GM12878 (cell line): ENCODE measurements around the gene ZNF428. TPM values are rescaled to one million over a fixed set of nuclear protein-coding genes. Genes with fewer than 3 reads are reported as not detected.

ENCODE experiments used
- ATAC-seq: fragments of 200-7000 bp; cut with Tn5 transposase; 3 replicates; pipeline ENCODE4 v1.9.1; 2020; ENCODE audit warnings: mild to moderate bottlenecking, moderate library complexity
- BruUV-seq: library from RNA; stranded (reverse); fragments of 400-500 nt; replicated peaks from 2 replicates; lab custom pipeline; 2021; lab: Mats Ljungman, UMichigan
- CTCF ChIA-PET: fragments of 300-600 bp; sonication (Branson Sonifier 250); formaldehyde crosslinking; extraction: SDS; loops from one replicate; lab custom pipeline; 2021; ENCODE audit warnings: inconsistent platforms; lab: Yijun Ruan, JAX
- POLR2A ChIA-PET: fragments of 350-600 bp; formaldehyde crosslinking; extraction: SDS; loops from one replicate; lab custom pipeline; 2021; ENCODE audit warnings: inconsistent platforms; lab: Charles Lee
- RAD21 ChIA-PET: fragments of 300-600 bp; sonication (Branson Sonifier 250); formaldehyde crosslinking; loops from one replicate; lab custom pipeline; 2023; ENCODE audit warnings: antibody characterized with exemption; ENCODE audit not compliant: unreplicated experiment; lab: Charles Lee
- SMC1A ChIA-PET: fragments of 300-600 bp; sonication (Branson Sonifier 250); formaldehyde crosslinking; loops from one replicate; lab custom pipeline; 2023; ENCODE audit not compliant: unreplicated experiment, uncharacterized antibody; lab: Charles Lee
- DNase-seq: peaks from one replicate; pipeline ENCODE4 v3.0.0-alpha.2; 2011; ENCODE audit warnings: low read depth, low spot score
- FAIRE-seq: peaks from 3 replicates; lab custom pipeline; 2011; peaks lifted over from hg19 to GRCh38; lab: Jason Lieb, UNC
- H2AFZ ChIP-seq: 2 replicates; pipeline ENCODE4 v1.6.0; 2011; ENCODE audit warnings: low read depth, low read length, control low read depth; ENCODE audit not compliant: control insufficient read depth
- H3K27ac ChIP-seq: 2 replicates; pipeline ENCODE4 v1.5.1; 2011; ENCODE audit warnings: control low read depth; ENCODE audit not compliant: control insufficient read depth, insufficient read depth
- H3K27me3 ChIP-seq, 2 experiments: replicated peaks in 1 of 2; 2 replicates each; pipeline versions ENCODE4 v1.6.0 to v1.6.1; 2011; ENCODE audit warnings: low read length in 1 of 2; ENCODE audit not compliant: control insufficient read depth in 2 of 2, insufficient read depth in 2 of 2
- H3K36me3 ChIP-seq, 2 experiments: 2 replicates each; pipeline ENCODE4 v1.5.1; 2011; ENCODE audit warnings: low read length in 1 of 2; ENCODE audit not compliant: control insufficient read depth in 2 of 2, insufficient read depth in 2 of 2
- H3K4me1 ChIP-seq: 2 replicates; pipeline ENCODE4 v1.6.1; 2011; ENCODE audit warnings: mild to moderate bottlenecking, low read length, moderate library complexity, mixed read lengths; ENCODE audit not compliant: control insufficient read depth, insufficient read depth
- H3K4me2 ChIP-seq: 2 replicates; pipeline ENCODE4 v1.6.0; 2011; ENCODE audit warnings: control low read depth; ENCODE audit not compliant: control insufficient read depth, insufficient read depth
- H3K4me3 ChIP-seq: fragments of 200-600 bp; sonication (generic); 2 replicates; pipeline ENCODE4 v1.5.1; 2016
- H3K79me2 ChIP-seq: 2 replicates; pipeline ENCODE4 v1.6.0; 2011; ENCODE audit warnings: low read length; ENCODE audit not compliant: control insufficient read depth, insufficient read depth
- H3K9ac ChIP-seq: 2 replicates; pipeline ENCODE4 v1.8.0; 2011; ENCODE audit warnings: low read length, control low read depth, mixed read lengths; ENCODE audit not compliant: control insufficient read depth, insufficient read depth
- H3K9me3 ChIP-seq: replicated peaks from 3 replicates; pipeline ENCODE4 v1.5.1; 2011; ENCODE audit warnings: mild to moderate bottlenecking, low read length; ENCODE audit not compliant: control insufficient read depth, insufficient read depth
- H4K20me1 ChIP-seq: 2 replicates; pipeline ENCODE4 v1.6.0; 2011; ENCODE audit not compliant: control insufficient read depth, insufficient read depth
- ATF3 ChIP-seq: IDR thresholded peaks from 2 replicates; pipeline ENCODE4 v1.6.1; 2011; ENCODE audit warnings: low read depth, mild to moderate bottlenecking, low read length, moderate library complexity, borderline replicate concordance; ENCODE audit errors: extremely low read depth
- BRCA1 ChIP-seq: IDR thresholded peaks from 2 replicates; pipeline ENCODE4 v1.6.1; 2011; ENCODE audit warnings: low read depth, low read length, improper control_type of control experiment
- CREB1 ChIP-seq: IDR thresholded peaks from 2 replicates; pipeline ENCODE4 v1.6.1; 2012; ENCODE audit warnings: low read depth, mild to moderate bottlenecking, inconsistent platforms
- EGR1 ChIP-seq, 2 experiments: IDR thresholded peaks; 1 replicate in 1 of 2; 2 replicates in 1 of 2; pipeline ENCODE4 v1.6.1; 2011 to 2012; ENCODE audit warnings: low read depth in 2 of 2, low read length in 2 of 2, borderline replicate concordance in 1 of 2, mild to moderate bottlenecking in 1 of 2, moderate library complexity in 1 of 2
- IRF5 ChIP-seq: fragments of 450-650 bp; IDR thresholded peaks from 2 replicates; pipeline ENCODE4 v1.6.1; 2017; ENCODE audit warnings: borderline replicate concordance
- JUNB ChIP-seq: IDR thresholded peaks from 2 replicates; pipeline ENCODE4 v1.6.1; 2016; ENCODE audit warnings: antibody characterized with exemption, mild to moderate bottlenecking
- LARP7 ChIP-seq: fragments of 450-650 bp; IDR thresholded peaks from 2 replicates; pipeline ENCODE4 v1.6.1; 2017; ENCODE audit warnings: mild to moderate bottlenecking
- MYC ChIP-seq: IDR thresholded peaks from 2 replicates; pipeline ENCODE4 v1.6.1; 2011; ENCODE audit warnings: mild to moderate bottlenecking, low read length, moderate library complexity, inconsistent platforms; ENCODE audit not compliant: insufficient read depth, insufficient replicate concordance, insufficient read length, severe bottlenecking
- NFIC ChIP-seq: IDR thresholded peaks from 2 replicates; pipeline ENCODE4 v1.6.1; 2012; ENCODE audit warnings: low read depth, mild to moderate bottlenecking, inconsistent platforms, low read length, moderate library complexity
- PRDM15 ChIP-seq: fragments of 450-650 bp; formaldehyde crosslinking; IDR thresholded peaks from 2 replicates; pipeline ENCODE4 v1.4.0; 2020; ENCODE audit warnings: mild to moderate bottlenecking, moderate library complexity
- RCOR1 ChIP-seq: conservative IDR thresholded peaks from 2 replicates; pipeline ENCODE4 v1.6.1; 2012; ENCODE audit warnings: low read depth, low read length, improper control_type of control experiment
- SPI1 ChIP-seq: IDR thresholded peaks from 2 replicates; pipeline ENCODE4 v1.6.1; 2011; ENCODE audit warnings: low read depth, mild to moderate bottlenecking, low read length, moderate library complexity, borderline replicate concordance; ENCODE audit not compliant: insufficient read depth
- SREBF2 ChIP-seq: IDR thresholded peaks from 2 replicates; pipeline ENCODE4 v1.6.1; 2012; ENCODE audit warnings: mild to moderate bottlenecking, low read length
- TARDBP ChIP-seq: IDR thresholded peaks from 2 replicates; pipeline ENCODE4 v1.6.1; 2016; ENCODE audit warnings: borderline replicate concordance
- WGBS: methylation state at CpG from one replicate; pipeline ENCODE4 v1.1.6; 2016; ENCODE audit warnings: low lambda C conversion rate; ENCODE audit not compliant: insufficient replicate concordance, insufficient coverage; ENCODE audit errors: missing lambda C conversion rate; 5-methylcytosine and 5-hydroxymethylcytosine counted together
- in situ Hi-C: fragments of 300-500 bp; cut with MboI; formaldehyde crosslinking; loops from 9 replicates; pipeline ENCODE4 v1.14.3; 2018; ENCODE audit warnings: mixed read lengths
- intact Hi-C: fragments of 100-400 bp; cut with micrococcal nuclease; formaldehyde crosslinking; loops from one replicate; pipeline ENCODE4 v1.14.2; 2022; ENCODE audit not compliant: unreplicated experiment
- polyA plus RNA-seq, 11 experiments: library from polyadenylated mRNA; depleted of rRNA in 4 of 11; unstranded in 6 of 11; stranded (reverse) in 5 of 11; fragments of >200 nt; fragmentation: Nextera tagmentation in 4 of 11; fragmentation: Illumina TruSeq in 1 of 11; extraction: Ambion mirVana in 4 of 11; extraction: Trizol in 1 of 11; gene quantifications; 1 replicate in 1 of 11; 2 replicates in 10 of 11; pipeline versions ENCODE4 v1.2.1 to v1.2.3, GENCODE V29; 2011 to 2016; ENCODE audit warnings: inconsistent platforms in 2 of 11, missing spikeins in 2 of 11, low read depth in 1 of 11
- total RNA-seq, 4 experiments: library from RNA; depleted of rRNA in 3 of 4; stranded (reverse); fragments of >200 nt in 3 of 4; fragmentation: Illumina TruSeq in 1 of 4; extraction: Trizol in 1 of 4; gene quantifications; 2 replicates each; pipeline versions ENCODE4 v1.2.1 to v1.2.3, GENCODE V29; 2013 to 2021
- TF ChIP-seq, protein P1 (sequence below): IDR thresholded peaks from 2 replicates; pipeline ENCODE4 v1.6.1; 2012; ENCODE audit warnings: low read depth, low read length, improper control_type of control experiment
- TF ChIP-seq, protein P2 (sequence below): IDR thresholded peaks from 2 replicates; pipeline ENCODE4 v1.6.1; 2012; ENCODE audit warnings: low read length, inconsistent platforms

The ZNF428 gene
- total and polyA plus RNA-seq, 10 of the 15 experiments (the other 5 are each of a cell fraction or from before 2014, with no cell fraction given), result 0.27 to 57.8 (median 20.4) TPM

DNA sequence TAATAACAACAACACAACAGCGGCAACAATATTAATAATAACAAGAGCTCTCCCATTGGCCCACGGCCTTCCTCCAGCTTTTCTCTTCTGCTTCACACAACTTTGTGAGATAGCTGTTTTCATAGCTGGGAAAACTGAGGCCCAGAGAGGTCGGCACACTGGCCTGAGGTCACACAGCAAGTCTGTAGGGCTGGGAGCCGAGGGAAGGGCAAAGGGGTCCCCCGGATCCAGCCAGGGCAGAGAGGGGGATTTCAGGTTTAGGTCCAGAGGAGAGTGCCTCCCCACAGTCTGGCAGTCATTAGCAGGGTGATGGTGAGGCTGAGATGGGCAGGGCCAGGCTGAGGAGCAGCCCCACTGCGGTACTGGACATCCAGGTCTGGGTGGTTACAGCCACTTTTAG is 29.2 kb upstream of the ZNF428 start (continued):
- TF ChIP-seq ATF3, result no peak
- no peak for TF ChIP-seq TARDBP
- no peak for TF ChIP-seq MYC
- no peak for TF ChIP-seq SPI1

- DNase-seq (no peak), ATAC-seq (no peak), FAIRE-seq (no peak)
- CTCF ChIA-PET, result no interaction called here
- BruUV-seq, result no TSS peak
- H3K4me2 ChIP-seq, result no peak overlapping the region
- H4K20me1 ChIP-seq, result no peaks in the 10 kb centered on the region
- H3K27ac ChIP-seq, result no peak overlapping the region
- intact Hi-C loops, result no loop called here
- H3K4me3 ChIP-seq, result no peak overlapping the region
- H3K27me3 ChIP-seq, result peaks cover 3 to 8% of the 10 kb centered on the region in 2 experiments; a peak in 3 of 4 replicates
- no peaks in the 10 kb centered on the region for H3K4me1 ChIP-seq
- H3K79me2 ChIP-seq, result no peaks in the 10 kb centered on the region
- POLR2A ChIA-PET, result no interaction called here
- 78% methylated on average over 12 of the region's 13 CpGs for WGBS
- no peaks in the 10 kb centered on the region; the same call in 1 of the 3 replicates for H3K9me3 ChIP-seq
- no peak overlapping the region for H2AFZ ChIP-seq
- in situ Hi-C loops, result no loop called here
- SMC1A ChIA-PET, result no interaction called here
- no peak overlapping the region for H3K9ac ChIP-seq
- H3K36me3 ChIP-seq, result no peaks in the 10 kb centered on the region
- RAD21 ChIA-PET, result interaction anchor here (0.6 kb wide), 1 partner anchor 141 kb away, joined by 3 read pairs; no protein-coding TSS in a partner anchor
- no peak for TF ChIP-seq JUNB
- no peak for TF ChIP-seq PRDM15 (CRISPR knock-in tag)
- TF ChIP-seq IRF5, result no peak
- no peak for TF ChIP-seq NFIC
- no peak for TF ChIP-seq SREBF2
- TF ChIP-seq, protein P1, sequence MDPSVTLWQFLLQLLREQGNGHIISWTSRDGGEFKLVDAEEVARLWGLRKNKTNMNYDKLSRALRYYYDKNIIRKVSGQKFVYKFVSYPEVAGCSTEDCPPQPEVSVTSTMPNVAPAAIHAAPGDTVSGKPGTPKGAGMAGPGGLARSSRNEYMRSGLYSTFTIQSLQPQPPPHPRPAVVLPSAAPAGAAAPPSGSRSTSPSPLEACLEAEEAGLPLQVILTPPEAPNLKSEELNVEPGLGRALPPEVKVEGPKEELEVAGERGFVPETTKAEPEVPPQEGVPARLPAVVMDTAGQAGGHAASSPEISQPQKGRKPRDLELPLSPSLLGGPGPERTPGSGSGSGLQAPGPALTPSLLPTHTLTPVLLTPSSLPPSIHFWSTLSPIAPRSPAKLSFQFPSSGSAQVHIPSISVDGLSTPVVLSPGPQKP, result no peak
- no peak for TF ChIP-seq RCOR1
- TF ChIP-seq, protein P2, sequence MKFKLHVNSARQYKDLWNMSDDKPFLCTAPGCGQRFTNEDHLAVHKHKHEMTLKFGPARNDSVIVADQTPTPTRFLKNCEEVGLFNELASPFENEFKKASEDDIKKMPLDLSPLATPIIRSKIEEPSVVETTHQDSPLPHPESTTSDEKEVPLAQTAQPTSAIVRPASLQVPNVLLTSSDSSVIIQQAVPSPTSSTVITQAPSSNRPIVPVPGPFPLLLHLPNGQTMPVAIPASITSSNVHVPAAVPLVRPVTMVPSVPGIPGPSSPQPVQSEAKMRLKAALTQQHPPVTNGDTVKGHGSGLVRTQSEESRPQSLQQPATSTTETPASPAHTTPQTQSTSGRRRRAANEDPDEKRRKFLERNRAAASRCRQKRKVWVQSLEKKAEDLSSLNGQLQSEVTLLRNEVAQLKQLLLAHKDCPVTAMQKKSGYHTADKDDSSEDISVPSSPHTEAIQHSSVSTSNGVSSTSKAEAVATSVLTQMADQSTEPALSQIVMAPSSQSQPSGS, result no peak
- TF ChIP-seq EGR1 (IDR thresholded peaks at IDR 0.05; ENCODE audit: borderline replicate concordance in 1 of 2, low read depth in 2 of 2, low read length in 2 of 2), result no peak
- TF ChIP-seq CREB1, result no peak
- no peak for TF ChIP-seq LARP7
- no peak for TF ChIP-seq BRCA1
Measured at GRCh38 chr19:43644181-43644580, 24.8 kb upstream of the ZNF428 start.
